ENCODE measurements around the gene LPIN2. TPM values are rescaled to one million over a fixed set of nuclear protein-coding genes. Genes with fewer than 3 reads are reported as not detected.

Gene LPIN2
- total RNA-seq, 1 experiment from 2014 or later, result 10.7 TPM

DNA sequence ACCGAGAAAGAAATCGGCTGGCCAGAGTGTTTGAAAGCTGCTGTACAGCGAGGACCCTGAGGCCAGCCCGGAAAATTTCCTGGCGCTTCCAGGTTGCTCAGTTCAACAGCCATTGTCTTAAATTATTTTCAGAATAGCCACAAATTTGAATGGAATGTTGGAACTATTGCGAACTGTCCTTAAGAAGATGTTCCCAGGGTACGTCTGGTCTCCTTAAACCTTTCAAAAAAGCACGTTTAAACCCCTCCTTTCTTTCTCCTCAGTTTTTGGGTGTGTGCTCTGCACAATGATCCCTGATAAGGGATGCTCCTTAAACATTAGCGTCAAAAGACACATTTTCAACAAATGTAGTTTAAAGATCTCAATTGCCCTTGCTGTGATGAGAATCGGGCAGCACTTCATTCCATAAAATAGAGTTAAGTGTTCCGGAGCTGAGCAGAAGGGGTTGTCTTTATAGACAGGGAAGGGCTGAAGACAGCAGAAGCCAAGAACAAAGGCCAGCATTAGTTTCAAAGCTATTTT lies 14.5 kb upstream of the LPIN2 start:
- Histone ChIP-seq H4K20me1 (ENCODE audit: insufficient read depth) (no peaks in the 10 kb centered on the region; the same call in 1 of the 2 replicates), H3K9me2 (ENCODE audit: insufficient read depth) (no peaks in the 10 kb centered on the region), H3K36me3 (ENCODE audit: control insufficient read depth in 1 of 2, insufficient read depth in 2 of 2, low read length in 2 of 2) (no peaks in the 10 kb centered on the region), H2AFZ (ENCODE audit: low read depth, low read length, poor library complexity, severe bottlenecking) (no peak overlapping the region), H3K27me3 (ENCODE audit: insufficient read depth, low read length) (no peaks in the 10 kb centered on the region), H3K27ac (ENCODE audit: low read depth, low read length) (no peak overlapping the region), H3K4me1 (ENCODE audit: control insufficient read depth in 1 of 2, insufficient read depth in 2 of 2, low read length in 2 of 2) (no peaks in the 10 kb centered on the region), H3K9ac (ENCODE audit: low read length) (no peak overlapping the region), H3K9me3 (ENCODE audit: control insufficient read depth in 1 of 2, insufficient read depth in 1 of 2, low read depth in 1 of 2, low read length in 2 of 2) (no peaks in the 10 kb centered on the region), H3K4me3 (replicated peaks in 1 of 2; ENCODE audit: low read depth in 1 of 2, low read length in 2 of 2) (no peak overlapping the region), H3K79me2 (ENCODE audit: insufficient read depth, low read length) (no peaks in the 10 kb centered on the region), H3K4me2 (ENCODE audit: low read length) (no peak overlapping the region)
- ChIA-PET POLR2A (no interaction called here), RAD21 (ENCODE audit: low non-redundant PET in 1 of 2, low total read pairs in 2 of 2, uncharacterized antibody in 2 of 2, unreplicated experiment in 2 of 2) (no interaction called here), CTCF (no interaction called here)
- DNase-seq (ENCODE audit: low read depth, low spot score) (no peak), ATAC-seq (no peak)
- intact Hi-C loops (cut with micrococcal nuclease), result no loop called here
- TF ChIP-seq, protein P1, sequence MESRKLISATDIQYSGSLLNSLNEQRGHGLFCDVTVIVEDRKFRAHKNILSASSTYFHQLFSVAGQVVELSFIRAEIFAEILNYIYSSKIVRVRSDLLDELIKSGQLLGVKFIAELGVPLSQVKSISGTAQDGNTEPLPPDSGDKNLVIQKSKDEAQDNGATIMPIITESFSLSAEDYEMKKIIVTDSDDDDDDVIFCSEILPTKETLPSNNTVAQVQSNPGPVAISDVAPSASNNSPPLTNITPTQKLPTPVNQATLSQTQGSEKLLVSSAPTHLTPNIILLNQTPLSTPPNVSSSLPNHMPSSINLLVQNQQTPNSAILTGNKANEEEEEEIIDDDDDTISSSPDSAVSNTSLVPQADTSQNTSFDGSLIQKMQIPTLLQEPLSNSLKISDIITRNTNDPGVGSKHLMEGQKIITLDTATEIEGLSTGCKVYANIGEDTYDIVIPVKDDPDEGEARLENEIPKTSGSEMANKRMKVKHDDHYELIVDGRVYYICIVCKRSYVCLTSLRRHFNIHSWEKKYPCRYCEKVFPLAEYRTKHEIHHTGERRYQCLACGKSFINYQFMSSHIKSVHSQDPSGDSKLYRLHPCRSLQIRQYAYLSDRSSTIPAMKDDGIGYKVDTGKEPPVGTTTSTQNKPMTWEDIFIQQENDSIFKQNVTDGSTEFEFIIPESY (IDR thresholded peaks at IDR 0.05; ENCODE audit: extremely low read depth, insufficient replicate concordance, low read length), result no peak
- TF ChIP-seq, protein P2, sequence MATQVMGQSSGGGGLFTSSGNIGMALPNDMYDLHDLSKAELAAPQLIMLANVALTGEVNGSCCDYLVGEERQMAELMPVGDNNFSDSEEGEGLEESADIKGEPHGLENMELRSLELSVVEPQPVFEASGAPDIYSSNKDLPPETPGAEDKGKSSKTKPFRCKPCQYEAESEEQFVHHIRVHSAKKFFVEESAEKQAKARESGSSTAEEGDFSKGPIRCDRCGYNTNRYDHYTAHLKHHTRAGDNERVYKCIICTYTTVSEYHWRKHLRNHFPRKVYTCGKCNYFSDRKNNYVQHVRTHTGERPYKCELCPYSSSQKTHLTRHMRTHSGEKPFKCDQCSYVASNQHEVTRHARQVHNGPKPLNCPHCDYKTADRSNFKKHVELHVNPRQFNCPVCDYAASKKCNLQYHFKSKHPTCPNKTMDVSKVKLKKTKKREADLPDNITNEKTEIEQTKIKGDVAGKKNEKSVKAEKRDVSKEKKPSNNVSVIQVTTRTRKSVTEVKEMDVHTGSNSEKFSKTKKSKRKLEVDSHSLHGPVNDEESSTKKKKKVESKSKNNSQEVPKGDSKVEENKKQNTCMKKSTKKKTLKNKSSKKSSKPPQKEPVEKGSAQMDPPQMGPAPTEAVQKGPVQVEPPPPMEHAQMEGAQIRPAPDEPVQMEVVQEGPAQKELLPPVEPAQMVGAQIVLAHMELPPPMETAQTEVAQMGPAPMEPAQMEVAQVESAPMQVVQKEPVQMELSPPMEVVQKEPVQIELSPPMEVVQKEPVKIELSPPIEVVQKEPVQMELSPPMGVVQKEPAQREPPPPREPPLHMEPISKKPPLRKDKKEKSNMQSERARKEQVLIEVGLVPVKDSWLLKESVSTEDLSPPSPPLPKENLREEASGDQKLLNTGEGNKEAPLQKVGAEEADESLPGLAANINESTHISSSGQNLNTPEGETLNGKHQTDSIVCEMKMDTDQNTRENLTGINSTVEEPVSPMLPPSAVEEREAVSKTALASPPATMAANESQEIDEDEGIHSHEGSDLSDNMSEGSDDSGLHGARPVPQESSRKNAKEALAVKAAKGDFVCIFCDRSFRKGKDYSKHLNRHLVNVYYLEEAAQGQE (IDR thresholded peaks at IDR 0.05; ENCODE audit: low read depth), result no peak
- no peak for TF ChIP-seq ZNF274 (IDR thresholded peaks at IDR 0.05; ENCODE audit: low read depth, low read length)
- TF ChIP-seq, protein P3, sequence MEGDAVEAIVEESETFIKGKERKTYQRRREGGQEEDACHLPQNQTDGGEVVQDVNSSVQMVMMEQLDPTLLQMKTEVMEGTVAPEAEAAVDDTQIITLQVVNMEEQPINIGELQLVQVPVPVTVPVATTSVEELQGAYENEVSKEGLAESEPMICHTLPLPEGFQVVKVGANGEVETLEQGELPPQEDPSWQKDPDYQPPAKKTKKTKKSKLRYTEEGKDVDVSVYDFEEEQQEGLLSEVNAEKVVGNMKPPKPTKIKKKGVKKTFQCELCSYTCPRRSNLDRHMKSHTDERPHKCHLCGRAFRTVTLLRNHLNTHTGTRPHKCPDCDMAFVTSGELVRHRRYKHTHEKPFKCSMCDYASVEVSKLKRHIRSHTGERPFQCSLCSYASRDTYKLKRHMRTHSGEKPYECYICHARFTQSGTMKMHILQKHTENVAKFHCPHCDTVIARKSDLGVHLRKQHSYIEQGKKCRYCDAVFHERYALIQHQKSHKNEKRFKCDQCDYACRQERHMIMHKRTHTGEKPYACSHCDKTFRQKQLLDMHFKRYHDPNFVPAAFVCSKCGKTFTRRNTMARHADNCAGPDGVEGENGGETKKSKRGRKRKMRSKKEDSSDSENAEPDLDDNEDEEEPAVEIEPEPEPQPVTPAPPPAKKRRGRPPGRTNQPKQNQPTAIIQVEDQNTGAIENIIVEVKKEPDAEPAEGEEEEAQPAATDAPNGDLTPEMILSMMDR (IDR thresholded peaks at IDR 0.05 in 2 of 3, conservative IDR thresholded peaks at IDR 0.05 in 1 of 3; ENCODE audit: borderline replicate concordance in 1 of 3, insufficient read depth in 1 of 3, low read depth in 2 of 3, low read length in 2 of 3), result no peak
- TF ChIP-seq ZFX (IDR thresholded peaks at IDR 0.05), result no peak
- TF ChIP-seq FOSL1 (IDR thresholded peaks at IDR 0.05; ENCODE audit: low read depth), result no peak
- TF ChIP-seq, protein P4, sequence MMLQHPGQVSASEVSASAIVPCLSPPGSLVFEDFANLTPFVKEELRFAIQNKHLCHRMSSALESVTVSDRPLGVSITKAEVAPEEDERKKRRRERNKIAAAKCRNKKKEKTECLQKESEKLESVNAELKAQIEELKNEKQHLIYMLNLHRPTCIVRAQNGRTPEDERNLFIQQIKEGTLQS (IDR thresholded peaks at IDR 0.05), result no peak
- TF ChIP-seq, protein P5, sequence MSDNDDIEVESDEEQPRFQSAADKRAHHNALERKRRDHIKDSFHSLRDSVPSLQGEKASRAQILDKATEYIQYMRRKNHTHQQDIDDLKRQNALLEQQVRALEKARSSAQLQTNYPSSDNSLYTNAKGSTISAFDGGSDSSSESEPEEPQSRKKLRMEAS (IDR thresholded peaks at IDR 0.05), result no peak
- BruUV-seq (replicated peaks), result no TSS peak
